ENCODE measurements around the gene DDX24.

Gene DDX24

DNA sequence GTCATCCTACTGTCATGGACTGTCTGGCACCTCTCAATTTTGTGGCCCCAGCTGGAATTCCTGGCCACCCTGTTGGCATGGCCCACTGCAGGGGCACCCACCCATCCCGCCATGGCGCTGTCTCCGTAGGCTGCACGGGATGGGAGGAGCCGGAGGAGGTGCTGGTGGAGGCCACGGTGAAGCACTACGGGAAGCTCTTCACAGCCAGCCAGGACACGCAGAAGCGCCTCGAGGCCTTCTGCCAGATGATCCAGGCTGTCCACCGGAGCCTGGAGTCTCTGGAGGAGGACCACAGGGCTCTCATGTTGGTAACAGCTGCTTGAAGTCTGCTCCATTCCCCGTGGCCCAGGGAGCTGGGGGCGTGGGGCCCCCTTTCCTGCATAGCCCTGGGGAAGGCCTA is 80.0 kb downstream of the DDX24 start:
- TF ChIP-seq, protein P1, sequence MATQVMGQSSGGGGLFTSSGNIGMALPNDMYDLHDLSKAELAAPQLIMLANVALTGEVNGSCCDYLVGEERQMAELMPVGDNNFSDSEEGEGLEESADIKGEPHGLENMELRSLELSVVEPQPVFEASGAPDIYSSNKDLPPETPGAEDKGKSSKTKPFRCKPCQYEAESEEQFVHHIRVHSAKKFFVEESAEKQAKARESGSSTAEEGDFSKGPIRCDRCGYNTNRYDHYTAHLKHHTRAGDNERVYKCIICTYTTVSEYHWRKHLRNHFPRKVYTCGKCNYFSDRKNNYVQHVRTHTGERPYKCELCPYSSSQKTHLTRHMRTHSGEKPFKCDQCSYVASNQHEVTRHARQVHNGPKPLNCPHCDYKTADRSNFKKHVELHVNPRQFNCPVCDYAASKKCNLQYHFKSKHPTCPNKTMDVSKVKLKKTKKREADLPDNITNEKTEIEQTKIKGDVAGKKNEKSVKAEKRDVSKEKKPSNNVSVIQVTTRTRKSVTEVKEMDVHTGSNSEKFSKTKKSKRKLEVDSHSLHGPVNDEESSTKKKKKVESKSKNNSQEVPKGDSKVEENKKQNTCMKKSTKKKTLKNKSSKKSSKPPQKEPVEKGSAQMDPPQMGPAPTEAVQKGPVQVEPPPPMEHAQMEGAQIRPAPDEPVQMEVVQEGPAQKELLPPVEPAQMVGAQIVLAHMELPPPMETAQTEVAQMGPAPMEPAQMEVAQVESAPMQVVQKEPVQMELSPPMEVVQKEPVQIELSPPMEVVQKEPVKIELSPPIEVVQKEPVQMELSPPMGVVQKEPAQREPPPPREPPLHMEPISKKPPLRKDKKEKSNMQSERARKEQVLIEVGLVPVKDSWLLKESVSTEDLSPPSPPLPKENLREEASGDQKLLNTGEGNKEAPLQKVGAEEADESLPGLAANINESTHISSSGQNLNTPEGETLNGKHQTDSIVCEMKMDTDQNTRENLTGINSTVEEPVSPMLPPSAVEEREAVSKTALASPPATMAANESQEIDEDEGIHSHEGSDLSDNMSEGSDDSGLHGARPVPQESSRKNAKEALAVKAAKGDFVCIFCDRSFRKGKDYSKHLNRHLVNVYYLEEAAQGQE (IDR thresholded peaks at IDR 0.05; ENCODE audit: low read depth), result no peak
- no peak for TF ChIP-seq TAF1 (IDR thresholded peaks at IDR 0.05; ENCODE audit: low read depth)
- TF ChIP-seq FOXM1 (IDR thresholded peaks at IDR 0.05; ENCODE audit: borderline replicate concordance, low read depth), result no peak
- TF ChIP-seq NFIC (IDR thresholded peaks at IDR 0.05), result no peak

DNA sequence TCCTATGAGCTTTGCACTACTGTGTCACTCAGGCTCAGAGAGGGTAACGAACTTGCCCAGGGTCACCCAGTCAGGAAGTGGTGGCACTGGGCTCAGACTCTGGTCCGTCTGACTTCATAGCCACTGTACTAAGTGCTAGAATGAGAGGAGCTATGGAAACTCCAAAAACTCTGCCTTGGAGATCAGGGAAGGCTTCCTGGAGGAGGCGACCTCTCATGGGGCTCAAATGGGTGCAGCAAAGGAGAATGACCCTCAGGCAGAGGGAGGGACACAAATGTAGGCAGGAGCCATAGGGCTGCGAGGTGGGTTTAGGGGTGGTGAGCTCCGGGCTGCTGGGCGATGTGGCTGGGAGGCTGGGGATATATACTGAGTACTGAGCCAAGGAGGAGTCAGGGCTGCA is 80.7 kb downstream of the DDX24 start:
- TF ChIP-seq TEAD4 (IDR thresholded peaks at IDR 0.05) (no peak), FOXM1 (IDR thresholded peaks at IDR 0.05; ENCODE audit: borderline replicate concordance, low read depth) (no peak), YY1 (IDR thresholded peaks at IDR 0.05; ENCODE audit: low read depth) (no peak), TCF12 (IDR thresholded peaks at IDR 0.05; ENCODE audit: low read depth) (no peak), ZBTB7A (IDR thresholded peaks at IDR 0.05; ENCODE audit: low read depth) (no peak), CEBPB (IDR thresholded peaks at IDR 0.05) (no peak), RAD21 (IDR thresholded peaks at IDR 0.05; ENCODE audit: low read depth) (no peak), NFIC (IDR thresholded peaks at IDR 0.05) (no peak)
- TF ChIP-seq, protein P2, sequence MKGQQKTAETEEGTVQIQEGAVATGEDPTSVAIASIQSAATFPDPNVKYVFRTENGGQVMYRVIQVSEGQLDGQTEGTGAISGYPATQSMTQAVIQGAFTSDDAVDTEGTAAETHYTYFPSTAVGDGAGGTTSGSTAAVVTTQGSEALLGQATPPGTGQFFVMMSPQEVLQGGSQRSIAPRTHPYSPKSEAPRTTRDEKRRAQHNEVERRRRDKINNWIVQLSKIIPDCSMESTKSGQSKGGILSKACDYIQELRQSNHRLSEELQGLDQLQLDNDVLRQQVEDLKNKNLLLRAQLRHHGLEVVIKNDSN (IDR thresholded peaks at IDR 0.05), result no peak

DNA sequence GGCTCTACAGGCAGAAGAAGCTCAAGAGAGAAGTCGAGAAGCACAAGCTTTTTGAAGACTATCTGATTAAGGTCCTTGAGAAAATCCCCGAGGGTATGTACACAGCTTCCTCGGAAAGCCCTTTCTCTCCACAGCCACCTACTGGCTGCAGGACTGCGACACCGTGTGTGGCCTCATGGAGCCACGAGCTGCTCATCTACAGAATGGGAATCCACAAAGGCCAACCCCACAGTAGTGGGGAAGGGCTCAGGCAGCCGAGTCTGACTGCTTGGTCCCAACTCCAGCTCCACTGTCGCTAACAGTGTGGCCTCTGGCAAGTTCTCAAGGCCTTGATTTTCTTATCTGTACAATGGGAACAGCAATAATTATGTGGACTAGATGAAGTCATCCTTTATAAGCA is 81.4 kb downstream of the DDX24 start:
- TF ChIP-seq, protein P2 (IDR thresholded peaks at IDR 0.05), result no peak
- TF ChIP-seq FOXM1 (IDR thresholded peaks at IDR 0.05; ENCODE audit: borderline replicate concordance, low read depth), result no peak
- no peak for TF ChIP-seq CREB1 (IDR thresholded peaks at IDR 0.05; ENCODE audit: low read depth)
- TF ChIP-seq EP300 (IDR thresholded peaks at IDR 0.05; ENCODE audit: borderline replicate concordance), result no peak
- no peak for TF ChIP-seq TCF12 (IDR thresholded peaks at IDR 0.05; ENCODE audit: low read depth)
- TF ChIP-seq NFIC (IDR thresholded peaks at IDR 0.05), result no peak
- no peak for TF ChIP-seq YY1 (IDR thresholded peaks at IDR 0.05; ENCODE audit: low read depth)
- no peak for TF ChIP-seq ZBTB7A (IDR thresholded peaks at IDR 0.05; ENCODE audit: low read depth)
- TF ChIP-seq EGR1 (IDR thresholded peaks at IDR 0.05), result no peak
- no peak for TF ChIP-seq TAF1 (IDR thresholded peaks at IDR 0.05; ENCODE audit: low read depth)
- no peak for TF ChIP-seq TEAD4 (IDR thresholded peaks at IDR 0.05)
- TF ChIP-seq, protein P3, sequence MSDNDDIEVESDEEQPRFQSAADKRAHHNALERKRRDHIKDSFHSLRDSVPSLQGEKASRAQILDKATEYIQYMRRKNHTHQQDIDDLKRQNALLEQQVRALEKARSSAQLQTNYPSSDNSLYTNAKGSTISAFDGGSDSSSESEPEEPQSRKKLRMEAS (IDR thresholded peaks at IDR 0.05), result no peak
- no peak for TF ChIP-seq RAD21 (IDR thresholded peaks at IDR 0.05; ENCODE audit: low read depth)
- TF ChIP-seq, protein P1 (IDR thresholded peaks at IDR 0.05; ENCODE audit: low read depth), result no peak
- no peak for TF ChIP-seq CEBPB (IDR thresholded peaks at IDR 0.05)

DNA sequence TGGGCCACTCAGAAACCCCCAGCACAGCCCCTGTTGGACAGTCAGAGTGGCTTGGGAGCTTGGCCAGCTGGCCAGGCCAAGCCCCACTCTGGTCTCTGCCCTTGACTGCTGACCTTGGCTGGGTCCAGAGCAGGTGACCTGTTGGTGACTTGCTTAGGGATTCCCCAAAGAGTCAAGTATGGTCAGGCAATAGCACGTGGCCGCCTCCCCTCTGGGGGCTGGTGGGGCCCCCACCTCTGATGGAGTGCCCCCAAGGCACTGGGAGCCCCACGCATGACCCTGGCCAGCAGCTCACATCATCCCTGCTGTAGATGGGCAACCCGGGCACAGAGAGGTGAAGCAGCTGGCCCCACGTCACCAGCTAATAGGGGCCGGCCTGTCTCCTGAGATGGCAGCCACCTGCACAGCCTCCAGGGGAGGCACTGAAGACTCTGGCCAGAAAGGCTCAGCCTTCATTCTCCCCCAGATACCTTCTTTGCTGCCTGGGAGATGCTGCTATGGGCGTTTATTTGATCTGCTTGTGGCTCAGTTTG is 82.1 kb downstream of the DDX24 start:
- no peak for TF ChIP-seq ZBTB7A (IDR thresholded peaks at IDR 0.05; ENCODE audit: low read depth)
- no peak for TF ChIP-seq CREB1 (IDR thresholded peaks at IDR 0.05; ENCODE audit: low read depth)
- TF ChIP-seq TEAD4 (IDR thresholded peaks at IDR 0.05), result no peak
- TF ChIP-seq, protein P2 (IDR thresholded peaks at IDR 0.05), result no peak
- no peak for TF ChIP-seq EGR1 (IDR thresholded peaks at IDR 0.05)
- TF ChIP-seq CEBPB (IDR thresholded peaks at IDR 0.05), result no peak
- TF ChIP-seq EP300 (IDR thresholded peaks at IDR 0.05; ENCODE audit: borderline replicate concordance), result no peak
- TF ChIP-seq FOXM1 (IDR thresholded peaks at IDR 0.05; ENCODE audit: borderline replicate concordance, low read depth), result no peak
- no peak for TF ChIP-seq TAF1 (IDR thresholded peaks at IDR 0.05; ENCODE audit: low read depth)
- TF ChIP-seq, protein P1 (IDR thresholded peaks at IDR 0.05; ENCODE audit: low read depth), result no peak
- no peak for TF ChIP-seq TCF12 (IDR thresholded peaks at IDR 0.05; ENCODE audit: low read depth)
- TF ChIP-seq YY1 (IDR thresholded peaks at IDR 0.05; ENCODE audit: low read depth), result no peak

Data from Ishikawa (cell line).